H1 (cell line): Measurements from ENCODE around the gene MAP2K5. TPM values are rescaled to one million over a fixed set of nuclear protein-coding genes. Genes with fewer than 3 reads are reported as not detected.

Source experiments
- CTCF ChIA-PET: fragments of 300-600 bp; sonication (Branson Sonifier 250); formaldehyde crosslinking; loops from one replicate; lab custom pipeline; 2021; ENCODE audit not compliant: partially characterized antibody; lab: Charles Lee
- POLR2A ChIA-PET: fragments of 300-600 bp; sonication (Branson Sonifier 250); formaldehyde crosslinking; loops from one replicate; lab custom pipeline; 2021; ENCODE audit warnings: inconsistent platforms; ENCODE audit not compliant: partially characterized antibody; lab: Charles Lee
- DNase-seq, 2 experiments: peaks; one replicate each; pipeline versions ENCODE4 v3.0.0 to v3.0.0-alpha.2; 2010 to 2022; ENCODE audit warnings: low spot score in 2 of 2, low read depth in 1 of 2, mixed read lengths in 1 of 2
- FAIRE-seq: peaks from 2 replicates; lab custom pipeline; 2011; peaks lifted over from hg19 to GRCh38; lab: Jason Lieb, UNC
- H2AFZ ChIP-seq: 2 replicates; pipeline ENCODE4 v1.8.1; 2012; ENCODE audit warnings: low read length, inconsistent platforms
- H2AK5ac ChIP-seq: 2 replicates; pipeline ENCODE4 v1.6.1; 2013; ENCODE audit warnings: low read depth, low read length
- H2BK120ac ChIP-seq: replicated peaks from 2 replicates; pipeline ENCODE3; 2013; ENCODE audit warnings: low read depth, low read length, inconsistent platforms
- H2BK12ac ChIP-seq: 2 replicates; pipeline ENCODE4 v1.6.1; 2013; ENCODE audit warnings: low read depth, low read length
- H2BK15ac ChIP-seq: 2 replicates; pipeline ENCODE4 v1.6.1; 2013; ENCODE audit warnings: low read length
- H2BK20ac ChIP-seq: 2 replicates; pipeline ENCODE4 v1.6.1; 2013; ENCODE audit warnings: low read length
- H2BK5ac ChIP-seq: 2 replicates; pipeline ENCODE4 v1.6.1; 2013; ENCODE audit warnings: low read depth, low read length
- H3K14ac ChIP-seq: 2 replicates; pipeline ENCODE4 v1.6.1; 2013; ENCODE audit warnings: inconsistent platforms; ENCODE audit not compliant: insufficient read length
- H3K18ac ChIP-seq: 2 replicates; pipeline ENCODE4 v1.6.1; 2013; ENCODE audit warnings: low read length; ENCODE audit errors: extremely low read depth
- H3K23ac ChIP-seq: 2 replicates; pipeline ENCODE4 v1.6.1; 2013; ENCODE audit warnings: inconsistent platforms; ENCODE audit not compliant: insufficient read length
- H3K23me2 ChIP-seq: 2 replicates; pipeline ENCODE4 v1.6.1; 2013; ENCODE audit warnings: low read depth, low read length
- H3K27ac ChIP-seq: 2 replicates; pipeline ENCODE4 v1.6.1; 2011; ENCODE audit warnings: low read depth, low read length, inconsistent platforms
- H3K27me3 ChIP-seq, 4 experiments: replicated peaks in 1 of 4; 1 replicate in 1 of 4; 2 replicates in 3 of 4; pipeline versions ENCODE4 v1.6.1 to v1.8.1; 2011 to 2013; ENCODE audit warnings: low read length in 3 of 4, mild to moderate bottlenecking in 3 of 4, inconsistent platforms in 2 of 4, mixed read lengths in 2 of 4, moderate library complexity in 1 of 4; ENCODE audit not compliant: control insufficient read depth in 3 of 4, insufficient read depth in 3 of 4; ENCODE audit errors: extremely low read depth in 1 of 4
- H3K36me3 ChIP-seq, 4 experiments: 2 replicates each; pipeline versions ENCODE4 v1.6.1 to v1.8.1; 2011 to 2013; ENCODE audit warnings: mild to moderate bottlenecking in 4 of 4, low read length in 3 of 4, moderate library complexity in 2 of 4, control low read depth in 1 of 4, inconsistent platforms in 1 of 4; ENCODE audit not compliant: insufficient read depth in 4 of 4, control insufficient read depth in 2 of 4
- H3K4ac ChIP-seq: replicated peaks from 2 replicates; pipeline ENCODE3; 2013; ENCODE audit warnings: low read length, low read depth, mixed read lengths, inconsistent platforms; ENCODE audit not compliant: insufficient read length
- H3K4me1 ChIP-seq, 4 experiments: replicated peaks in 1 of 4; 1 replicate in 1 of 4; 2 replicates in 3 of 4; pipeline versions ENCODE4 v1.6.1 to v1.8.1; 2011 to 2013; ENCODE audit warnings: low read length in 3 of 4, inconsistent platforms in 2 of 4, mixed read lengths in 1 of 4; ENCODE audit not compliant: insufficient read depth in 4 of 4, control insufficient read depth in 3 of 4
- H3K4me2 ChIP-seq, 2 experiments: 2 replicates each; pipeline versions ENCODE4 v1.6.1 to v1.8.1; 2011 to 2013; ENCODE audit warnings: low read depth in 2 of 2, low read length in 2 of 2, control low read depth in 1 of 2, inconsistent platforms in 1 of 2, mild to moderate bottlenecking in 1 of 2; ENCODE audit not compliant: insufficient read depth in 1 of 2
- H3K4me3 ChIP-seq, 4 experiments: fragments of 200-600, 300-600 bp in 1 of 4; sonication (generic), shearing (Covaris generic), sonication (Bioruptor Twin) in 1 of 4; 2 replicates each; pipeline versions ENCODE4 v1.5.1 to v1.8.1; 2011 to 2016; ENCODE audit warnings: low read length in 4 of 4, low read depth in 3 of 4, control low read depth in 2 of 4, inconsistent platforms in 2 of 4, mild to moderate bottlenecking in 2 of 4, mixed read lengths in 1 of 4, moderate library complexity in 1 of 4; ENCODE audit not compliant: insufficient read depth in 2 of 4; ENCODE audit errors: extremely low read depth in 1 of 4
- H3K56ac ChIP-seq: replicated peaks from 2 replicates; pipeline ENCODE3; 2013; ENCODE audit warnings: low read depth, mild to moderate bottlenecking, mixed read lengths, low read length, inconsistent platforms; ENCODE audit not compliant: insufficient read length
- H3K79me1 ChIP-seq: 2 replicates; pipeline ENCODE4 v1.6.1; 2013; ENCODE audit warnings: low read depth, low read length, control low read depth
- H3K79me2 ChIP-seq, 2 experiments: 2 replicates each; pipeline versions ENCODE4 v1.6.1 to v1.8.1; 2012 to 2013; ENCODE audit warnings: low read length in 2 of 2, mild to moderate bottlenecking in 2 of 2, inconsistent platforms in 1 of 2; ENCODE audit not compliant: insufficient read depth in 2 of 2, control insufficient read depth in 1 of 2
- H3K9ac ChIP-seq, 4 experiments: replicated peaks in 1 of 4; 1 replicate in 1 of 4; 2 replicates in 3 of 4; pipeline versions ENCODE4 v1.6.1 to v1.8.1; 2011 to 2013; ENCODE audit warnings: low read depth in 3 of 4, low read length in 3 of 4, control low read depth in 2 of 4, mild to moderate bottlenecking in 2 of 4, moderate library complexity in 2 of 4, inconsistent platforms in 1 of 4; ENCODE audit errors: extremely low read depth in 1 of 4
- H3K9me3 ChIP-seq, 2 experiments: 2 replicates each; pipeline versions ENCODE4 v1.6.1 to v1.8.1; 2012 to 2013; ENCODE audit warnings: mild to moderate bottlenecking in 2 of 2, moderate library complexity in 2 of 2, control low read depth in 1 of 2, inconsistent platforms in 1 of 2, low read depth in 1 of 2, low read length in 1 of 2, mixed read lengths in 1 of 2; ENCODE audit not compliant: insufficient read depth in 2 of 2
- H4K20me1 ChIP-seq, 2 experiments: replicated peaks in 1 of 2; 2 replicates each; pipeline versions ENCODE3 to v1.8.1; 2011 to 2013; ENCODE audit warnings: inconsistent platforms in 2 of 2, low read length in 2 of 2, mild to moderate bottlenecking in 1 of 2; ENCODE audit not compliant: insufficient read depth in 2 of 2, control insufficient read depth in 1 of 2
- H4K5ac ChIP-seq: 2 replicates; pipeline ENCODE4 v1.6.1; 2013; ENCODE audit warnings: low read length, low read depth, mixed read lengths, inconsistent platforms; ENCODE audit not compliant: insufficient read length
- H4K8ac ChIP-seq: 2 replicates; pipeline ENCODE4 v1.8.0; 2013; ENCODE audit warnings: mild to moderate bottlenecking, moderate library complexity, low read length, inconsistent platforms; ENCODE audit not compliant: insufficient read depth; ENCODE audit errors: extremely low read depth
- H4K91ac ChIP-seq: replicated peaks from 2 replicates; pipeline ENCODE3; 2013; ENCODE audit warnings: low read length, mixed read lengths, inconsistent platforms; ENCODE audit not compliant: insufficient read length
- CBX5 ChIP-seq: fragments of 300-800, 300-1000 bp; sonication (generic); IDR thresholded peaks from 2 replicates; pipeline ENCODE4 v1.7.1; 2016; ENCODE audit warnings: antibody characterized with exemption, low read length, low read depth
- HDAC2 ChIP-seq, 2 experiments: fragments of 300-600 bp in 1 of 2; sonication (generic) in 1 of 2; IDR thresholded peaks; 2 replicates each; pipeline ENCODE4 v1.6.1; 2011 to 2012; ENCODE audit warnings: low read depth in 2 of 2, low read length in 2 of 2, mild to moderate bottlenecking in 2 of 2, moderate library complexity in 2 of 2, borderline replicate concordance in 1 of 2, inconsistent platforms in 1 of 2
- JUND ChIP-seq: IDR thresholded peaks from 2 replicates; pipeline ENCODE4 v1.6.1; 2011; ENCODE audit warnings: mild to moderate bottlenecking, improper control_type of control experiment, low read length
- KDM1A ChIP-seq: fragments of 200-600, 300-600 bp; sonication (generic); IDR thresholded peaks from 2 replicates; pipeline ENCODE4 v1.7.1; 2016; ENCODE audit warnings: mild to moderate bottlenecking, low read length, borderline replicate concordance
- NRF1 ChIP-seq: IDR thresholded peaks from 2 replicates; pipeline ENCODE4 v1.6.1; 2011; ENCODE audit warnings: mild to moderate bottlenecking, low read depth, low read length, improper control_type of control experiment
- POLR2A ChIP-seq, 2 experiments: IDR thresholded peaks; 1 replicate in 1 of 2; 2 replicates in 1 of 2; pipeline ENCODE4 v1.6.1; 2011; ENCODE audit warnings: low read depth in 2 of 2, low read length in 2 of 2, mild to moderate bottlenecking in 2 of 2; ENCODE audit errors: control extremely low read depth in 1 of 2
- POLR2AphosphoS5 ChIP-seq: IDR thresholded peaks from 2 replicates; pipeline ENCODE4 v1.6.1; 2011; ENCODE audit warnings: low read depth, low read length
- RXRA ChIP-seq: IDR thresholded peaks from 2 replicates; pipeline ENCODE4 v1.6.1; 2011; ENCODE audit warnings: low read depth, mild to moderate bottlenecking, low read length, moderate library complexity; ENCODE audit not compliant: insufficient read depth
- SIN3A ChIP-seq, 2 experiments: IDR thresholded peaks in 1 of 2; conservative IDR thresholded peaks in 1 of 2; 2 replicates each; pipeline ENCODE4 v1.6.1; 2011 to 2012; ENCODE audit warnings: low read length in 2 of 2, improper control_type of control experiment in 1 of 2, low read depth in 1 of 2, mild to moderate bottlenecking in 1 of 2
- WGBS, 2 experiments: shearing (Covaris generic) in 1 of 2; methylation state at CpG; one replicate each; pipeline versions ENCODE4 v1.1.6 to v1.1.7; 2013 to 2015; ENCODE audit warnings: low lambda C conversion rate in 2 of 2, mixed read lengths in 2 of 2, inconsistent platforms in 1 of 2, low coverage in 1 of 2, missing lambda C conversion rate in 1 of 2; ENCODE audit not compliant: insufficient replicate concordance in 2 of 2, insufficient coverage in 1 of 2, insufficient read length in 1 of 2; ENCODE audit errors: extremely low coverage in 1 of 2, missing lambda C conversion rate in 1 of 2; 5-methylcytosine and 5-hydroxymethylcytosine counted together
- polyA plus RNA-seq, 7 experiments: library from polyadenylated mRNA; depleted of rRNA in 3 of 7; stranded (reverse) in 5 of 7; unstranded in 2 of 7; fragments of >200 nt in 5 of 7; fragments of 200-250 nt in 2 of 7; gene quantifications; 1 replicate in 5 of 7; 2 replicates in 1 of 7; 4 replicates in 1 of 7; pipeline versions ENCODE4 v1.2.1 to v1.2.3, GENCODE V29; 2011 to 2013; ENCODE audit warnings: missing spikeins in 2 of 7, mixed read lengths in 2 of 7
- total RNA-seq: library from RNA; stranded (reverse); fragmentation: NEBNext Ultra II Directional; extraction: Animal tissue kit (Norgen Biotek cat#: 25700); gene quantifications from 2 replicates; pipeline ENCODE4 v1.2.1, GENCODE V29; 2021

MAP2K5 gene
- total and polyA plus RNA-seq, 2 of the 8 experiments (the other 6 are each of a cell fraction or from before 2014, with no cell fraction given) = 4.4 to 15.8 TPM

- H3K56ac ChIP-seq = no peak overlapping the region
- H3K23me2 ChIP-seq = peaks cover 11% of the 10 kb centered on the region; the same call in 1 of the 2 replicates
- H3K27me3 ChIP-seq = no peaks in the 10 kb centered on the region; a peak in 1 of 7 replicates
- H2AK5ac ChIP-seq = no peak overlapping the region
- no peak overlapping the region for H2AFZ ChIP-seq
- H3K4me3 ChIP-seq = peak overlapping the region; percentile 75 to 97 (median 88); a peak in 7 of 8 replicates
- H3K79me2 ChIP-seq = no peaks in the 10 kb centered on the region
- no peak overlapping the region for H3K4ac ChIP-seq
- H3K4me1 ChIP-seq = peaks cover under 1 to 9% (median 2%) of the 10 kb centered on the region in 4 experiments; a peak in 6 of 7 replicates
- ChIA-PET POLR2A (interaction anchor here (0.7 kb wide), 1 partner anchor 18 kb away, joined by 3 read pairs; no protein-coding TSS in a partner anchor), CTCF (interaction anchor here (0.6 to 0.7 kb wide), 2 partner anchors 12 to 272 kb away, joined by 3 read pairs; no protein-coding TSS in a partner anchor)
- no peak overlapping the region for H3K23ac ChIP-seq
- H2BK20ac ChIP-seq = no peak overlapping the region
- H3K27ac ChIP-seq = no peak overlapping the region
- H4K91ac ChIP-seq = no peak overlapping the region
- TF ChIP-seq JUND (no peak), HDAC2 (IDR thresholded peaks at IDR 0.05; ENCODE audit: borderline replicate concordance in 1 of 2, low read depth in 2 of 2, low read length in 2 of 2) (no peak), NRF1 (no peak), SIN3A (conservative IDR thresholded peaks at IDR 0.05 in 1 of 2, IDR thresholded peaks at IDR 0.05 in 1 of 2; ENCODE audit: low read depth in 1 of 2, low read length in 2 of 2) (no peak), KDM1A (no peak), CBX5 (no peak), POLR2AphosphoS5 (no peak), POLR2A (IDR thresholded peaks at IDR 0.05; ENCODE audit: control extremely low read depth in 1 of 2, low read depth in 2 of 2, low read length in 2 of 2) (no peak), RXRA (no peak)
- H4K8ac ChIP-seq = no peak overlapping the region
- H2BK120ac ChIP-seq = no peak overlapping the region
- no peaks in the 10 kb centered on the region for H4K20me1 ChIP-seq
- no peak overlapping the region for H4K5ac ChIP-seq
- DNase-seq (no peak), FAIRE-seq (no peak)
- peaks cover under 1% of the 10 kb centered on the region; the same call in 1 of the 2 replicates for H3K79me1 ChIP-seq
- no peak overlapping the region for H3K14ac ChIP-seq
- no peak overlapping the region for H2BK12ac ChIP-seq
- no peak overlapping the region for H3K18ac ChIP-seq
- no peak overlapping the region for H2BK15ac ChIP-seq
- H2BK5ac ChIP-seq = 0 out of 2 replicates have a peak overlapping the region, but pooled peaks have one; percentile 8
- H3K4me2 ChIP-seq = peak overlapping the region; percentile 66 to 79
- peaks cover 0 to 4% (median 2%) of the 10 kb centered on the region in 4 experiments; a peak in 2 of 8 replicates for H3K36me3 ChIP-seq
- H3K9ac ChIP-seq = no peak overlapping the region; a peak in 2 of 7 replicates
- 84% methylated on average over 7 of the region's 7 CpGs; no CpG with 5 or more reads in 1 of the 2 experiments for WGBS, 2 experiments
- H3K9me3 ChIP-seq = no peaks in the 10 kb centered on the region
Observed at GRCh38 chr15:67543348-67543718, 830 bp downstream of the MAP2K5 start.
